HCT116 (cell line): ENCODE results near the gene TACC3. TPM values are rescaled to one million over a fixed set of nuclear protein-coding genes. Genes with fewer than 3 reads are reported as not detected.

ENCODE experiments used
- ATAC-seq: fragments of 200-7000 bp; cut with Tn5 transposase; 2 replicates; pipeline ENCODE4 v1.9.1; 2020; ENCODE audit warnings: mild to moderate bottlenecking, moderate library complexity
- BruUV-seq: library from RNA; stranded (reverse); fragments of 400-500 nt; replicated peaks from 2 replicates; lab custom pipeline; 2021; lab: Mats Ljungman, UMichigan
- CTCF ChIA-PET: fragments of 300-600 bp; sonication (Branson Sonifier 250); formaldehyde crosslinking; loops from one replicate; lab custom pipeline; 2021; ENCODE audit warnings: antibody characterized with exemption; lab: Charles Lee
- POLR2A ChIA-PET: fragments of 300-600, 350-600 bp; sonication (Branson Sonifier 250); formaldehyde crosslinking; loops from one replicate; lab custom pipeline; 2021; ENCODE audit warnings: antibody characterized with exemption; lab: Charles Lee
- RAD21 ChIA-PET, 2 experiments: fragments of 300-600 bp; sonication (Branson Sonifier 250); formaldehyde crosslinking; loops; one replicate each; lab custom pipeline; 2023; ENCODE audit warnings: low total read pairs in 2 of 2; ENCODE audit not compliant: uncharacterized antibody in 2 of 2, unreplicated experiment in 2 of 2, low non-redundant PET in 1 of 2; lab: Charles Lee
- DNase-seq: peaks from one replicate; pipeline ENCODE4 v3.0.0-alpha.2; 2010; ENCODE audit warnings: low read depth, low spot score
- H2AFZ ChIP-seq: fragments of 200-600 bp; shearing (Covaris generic), sonication (generic); 2 replicates; pipeline ENCODE4 v1.6.1; 2017; ENCODE audit warnings: low read depth, mixed run types, mixed read lengths, antibody characterized with exemption, low read length; ENCODE audit not compliant: poor library complexity, severe bottlenecking
- H3K27ac ChIP-seq: 2 replicates; pipeline ENCODE4 v1.5.1; 2012; ENCODE audit warnings: low read depth, low read length
- H3K27me3 ChIP-seq: fragments of 200-600 bp; sonication (generic); 2 replicates; pipeline ENCODE4 v1.6.1; 2016; ENCODE audit warnings: mixed run types, low read length, mixed read lengths; ENCODE audit not compliant: insufficient read depth
- H3K36me3 ChIP-seq, 2 experiments: fragments of 200-500 bp in 1 of 2; fragments of 200-600 bp in 1 of 2; sonication (Bioruptor generic) in 1 of 2; sonication (generic) in 1 of 2; 2 replicates each; pipeline versions ENCODE4 v1.5.1 to v1.6.1; 2014 to 2016; ENCODE audit warnings: low read length in 2 of 2, inconsistent platforms in 1 of 2, mixed read lengths in 1 of 2, mixed run types in 1 of 2; ENCODE audit not compliant: insufficient read depth in 2 of 2, control insufficient read depth in 1 of 2
- H3K4me1 ChIP-seq, 2 experiments: fragments of 200-600 bp in 1 of 2; sonication (generic) in 1 of 2; 2 replicates each; pipeline versions ENCODE4 v1.5.1 to v1.6.1; 2012 to 2017; ENCODE audit warnings: low read length in 2 of 2, inconsistent platforms in 1 of 2, mild to moderate bottlenecking in 1 of 2, mixed read lengths in 1 of 2, mixed run types in 1 of 2, moderate library complexity in 1 of 2; ENCODE audit not compliant: insufficient read depth in 2 of 2, control insufficient read depth in 1 of 2
- H3K4me2 ChIP-seq: fragments of 200-600 bp; sonication (generic); 2 replicates; pipeline ENCODE4 v1.6.1; 2017; ENCODE audit warnings: mixed run types, low read length, mixed read lengths
- H3K4me3 ChIP-seq, 2 experiments: fragments of 200-600 bp in 1 of 2; sonication (generic) in 1 of 2; replicated peaks in 1 of 2; 2 replicates each; pipeline ENCODE4 v1.5.1; 2011 to 2016; ENCODE audit warnings: low read length in 2 of 2, control low read depth in 1 of 2, low read depth in 1 of 2, mild to moderate bottlenecking in 1 of 2, mixed read lengths in 1 of 2, mixed run types in 1 of 2
- H3K79me2 ChIP-seq: fragments of 200-600 bp; sonication (generic); 2 replicates; pipeline ENCODE4 v1.6.1; 2017; ENCODE audit warnings: mild to moderate bottlenecking, mixed run types, low read length, moderate library complexity, mixed read lengths; ENCODE audit not compliant: insufficient read depth
- H3K9ac ChIP-seq: fragments of 200-600 bp; sonication (generic); 2 replicates; pipeline ENCODE4 v1.6.1; 2016; ENCODE audit warnings: low read length, mixed read lengths
- H3K9me2 ChIP-seq: fragments of 200-600 bp; sonication (generic), shearing (Covaris generic); 2 replicates; pipeline ENCODE4 v1.6.1; 2017; ENCODE audit warnings: mixed run types, mild to moderate bottlenecking, moderate library complexity; ENCODE audit not compliant: insufficient read depth
- H3K9me3 ChIP-seq, 2 experiments: fragments of 200-500 bp in 1 of 2; fragments of 200-600 bp in 1 of 2; sonication (Bioruptor generic) in 1 of 2; sonication (generic) in 1 of 2; 2 replicates each; pipeline ENCODE4 v1.6.1; 2014 to 2017; ENCODE audit warnings: low read length in 2 of 2, mixed read lengths in 2 of 2, inconsistent platforms in 1 of 2, low read depth in 1 of 2, mild to moderate bottlenecking in 1 of 2, mixed run types in 1 of 2, moderate library complexity in 1 of 2; ENCODE audit not compliant: control insufficient read depth in 1 of 2, insufficient read depth in 1 of 2
- H4K20me1 ChIP-seq: fragments of 200-600 bp; sonication (generic), shearing (Covaris generic); 2 replicates; pipeline ENCODE4 v1.6.1; 2017; ENCODE audit warnings: mixed run types, mild to moderate bottlenecking, moderate library complexity; ENCODE audit not compliant: insufficient read depth
- CTCF ChIP-seq, 3 experiments: fragments of 200-600 bp in 1 of 3; sonication (generic) in 1 of 3; IDR thresholded peaks in 2 of 3; conservative IDR thresholded peaks in 1 of 3; 2 replicates each; pipeline ENCODE4 v1.5.1; 2012 to 2017; ENCODE audit warnings: low read depth in 2 of 3, low read length in 2 of 3, antibody characterized with exemption in 1 of 3, borderline replicate concordance in 1 of 3, control low read depth in 1 of 3, mild to moderate bottlenecking in 1 of 3, mixed read lengths in 1 of 3, mixed run types in 1 of 3, moderate library complexity in 1 of 3; ENCODE audit not compliant: insufficient read depth in 1 of 3
- EZH2 ChIP-seq: fragments of 200-600 bp; sonication (generic); IDR thresholded peaks from 2 replicates; pipeline ENCODE4 v1.6.1; 2017; ENCODE audit warnings: antibody characterized with exemption, mixed run types
- EZH2phosphoT487 ChIP-seq: fragments of 200-600 bp; IDR thresholded peaks from 2 replicates; pipeline ENCODE4 v1.6.1; 2018; ENCODE audit warnings: antibody characterized with exemption, borderline replicate concordance
- POLR2AphosphoS5 ChIP-seq: IDR thresholded peaks from 2 replicates; pipeline ENCODE4 v1.6.1; 2011; ENCODE audit warnings: mild to moderate bottlenecking, low read depth, low read length, moderate library complexity
- ZFX ChIP-seq: fragments of 450-650 bp; IDR thresholded peaks from 2 replicates; pipeline ENCODE4 v1.6.1; 2017
- ZNF274 ChIP-seq: fragments of 200-500 bp; sonication (Bioruptor generic); IDR thresholded peaks from 2 replicates; pipeline ENCODE4 v1.6.1; 2014; ENCODE audit warnings: mild to moderate bottlenecking, low read depth, low read length, inconsistent platforms
- intact Hi-C: fragments of 100-400 bp; cut with micrococcal nuclease; formaldehyde crosslinking; loops from 2 replicates; pipeline ENCODE4 v1.10.0; 2022
- total RNA-seq: library from RNA; stranded (reverse); gene quantifications from one replicate; pipeline ENCODE4 v1.2.1, GENCODE V29; 2021; ENCODE audit not compliant: unreplicated experiment

TACC3 gene
- total RNA-seq, 1 experiment from 2014 or later = 106 TPM

- TF ChIP-seq EZH2 = no peak
- TF ChIP-seq, all 23 proteins: peak for 0
Measured at GRCh38 chr4:1784395-1784788, 63.1 kb downstream of the TACC3 start (continued).

- no peak for DNase-seq
- H3K9ac ChIP-seq = no peak overlapping the region
Measured at GRCh38 chr4:1784789-1785591, 63.7 kb downstream of the TACC3 start.

More at GRCh38 chr4:1784789-1785591, 63.7 kb downstream of the TACC3 start:
- Histone ChIP-seq H3K4me2 (no peak overlapping the region), H3K9me3 (no peaks in the 10 kb centered on the region), H3K27me3 (no peaks in the 10 kb centered on the region), H3K4me1 (peaks cover 0 to 4% of the 10 kb centered on the region in 2 experiments; a peak in 2 of 4 replicates), H3K4me3 (no peak overlapping the region), H3K9me2 (no peaks in the 10 kb centered on the region), H3K79me2 (no peaks in the 10 kb centered on the region), H2AFZ (no peak overlapping the region), H3K27ac (no peak overlapping the region), H3K36me3 (no peaks in the 10 kb centered on the region), H4K20me1 (no peaks in the 10 kb centered on the region)
- intact Hi-C loops = no loop called here
- CTCF ChIA-PET = interaction anchor here (0.6 to 1.4 kb wide), 2 partner anchors 10 to 17 kb away, joined by 3 to 4 read pairs; no protein-coding TSS in a partner anchor
- RAD21 ChIA-PET = no interaction called here
- BruUV-seq = no TSS peak
- POLR2A ChIA-PET = no interaction called here
- ATAC-seq = no peak
- TF ChIP-seq ZNF274 (no peak), EZH2phosphoT487 (no peak), CTCF (IDR thresholded peaks at IDR 0.05 in 2 of 3, conservative IDR thresholded peaks at IDR 0.05 in 1 of 3; ENCODE audit: borderline replicate concordance in 1 of 3, insufficient read depth in 1 of 3, low read depth in 2 of 3, low read length in 2 of 3) (no peak), ZFX (no peak), POLR2AphosphoS5 (no peak)
